AG09309 (cell line): ENCODE measurements around the gene CXCR3.
"Not testable (repeated sequence)": the region's sequence is repeated elsewhere in the genome, so short reads cannot be mapped to it uniquely, and the experiment has no call there.

Source experiments
- DNase-seq: peaks from one replicate; pipeline ENCODE4 v3.0.0-alpha.2; 2010; ENCODE audit warnings: low read depth
- H3K4me3 ChIP-seq: 2 replicates; pipeline ENCODE4 v1.5.1; 2011; ENCODE audit warnings: mild to moderate bottlenecking, low read depth, low read length, moderate library complexity; ENCODE audit not compliant: control insufficient read depth
- TF ChIP-seq, protein P1 (sequence below): IDR thresholded peaks from 2 replicates; pipeline ENCODE4 v1.5.1; 2011; ENCODE audit warnings: mild to moderate bottlenecking, low read depth, low read length, inconsistent platforms; ENCODE audit not compliant: insufficient read depth, control insufficient read depth; ENCODE audit errors: missing control alignments

CXCR3 gene

GRCh38 chrX:71607488-71607887, 10.8 kb downstream of the CXCR3 start:
- TF ChIP-seq, protein P1, sequence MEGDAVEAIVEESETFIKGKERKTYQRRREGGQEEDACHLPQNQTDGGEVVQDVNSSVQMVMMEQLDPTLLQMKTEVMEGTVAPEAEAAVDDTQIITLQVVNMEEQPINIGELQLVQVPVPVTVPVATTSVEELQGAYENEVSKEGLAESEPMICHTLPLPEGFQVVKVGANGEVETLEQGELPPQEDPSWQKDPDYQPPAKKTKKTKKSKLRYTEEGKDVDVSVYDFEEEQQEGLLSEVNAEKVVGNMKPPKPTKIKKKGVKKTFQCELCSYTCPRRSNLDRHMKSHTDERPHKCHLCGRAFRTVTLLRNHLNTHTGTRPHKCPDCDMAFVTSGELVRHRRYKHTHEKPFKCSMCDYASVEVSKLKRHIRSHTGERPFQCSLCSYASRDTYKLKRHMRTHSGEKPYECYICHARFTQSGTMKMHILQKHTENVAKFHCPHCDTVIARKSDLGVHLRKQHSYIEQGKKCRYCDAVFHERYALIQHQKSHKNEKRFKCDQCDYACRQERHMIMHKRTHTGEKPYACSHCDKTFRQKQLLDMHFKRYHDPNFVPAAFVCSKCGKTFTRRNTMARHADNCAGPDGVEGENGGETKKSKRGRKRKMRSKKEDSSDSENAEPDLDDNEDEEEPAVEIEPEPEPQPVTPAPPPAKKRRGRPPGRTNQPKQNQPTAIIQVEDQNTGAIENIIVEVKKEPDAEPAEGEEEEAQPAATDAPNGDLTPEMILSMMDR: no peak
- DNase-seq: no peak
- H3K4me3 ChIP-seq: no peak overlapping the region

GRCh38 chrX:71606536-71607216, 11.6 kb downstream of the CXCR3 start:
- no peak for DNase-seq
- TF ChIP-seq, protein P1: no peak
- no peak overlapping the region for H3K4me3 ChIP-seq

GRCh38 chrX:71604796-71605568, 13.3 kb downstream of the CXCR3 start:
- TF ChIP-seq, protein P1: no peak
- no peak for DNase-seq
- H3K4me3 ChIP-seq: no peak overlapping the region

DNA sequence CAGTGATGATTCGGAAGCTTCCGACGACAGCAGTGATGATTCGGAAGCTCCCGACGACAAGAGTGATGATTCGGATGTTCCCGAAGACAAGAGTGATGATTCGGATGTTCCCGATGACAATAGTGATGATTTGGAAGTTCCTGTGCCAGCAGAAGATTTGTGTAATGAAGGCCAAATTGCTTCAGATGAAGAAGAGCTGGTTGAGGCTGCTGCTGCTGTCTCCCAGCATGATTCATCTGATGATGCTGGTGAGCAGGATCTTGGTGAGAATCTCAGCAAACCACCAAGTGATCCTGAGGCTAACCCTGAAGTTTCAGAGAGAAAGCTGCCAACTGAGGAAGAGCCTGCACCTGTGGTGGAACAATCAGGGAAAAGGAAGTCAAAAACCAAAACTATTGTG, 14.2 kb downstream of the CXCR3 start:
- DNase-seq: peak; percentile 13
- H3K4me3 ChIP-seq: no peak overlapping the region
- TF ChIP-seq, protein P1: no peak

GRCh38 chrX:71603618-71604017, 14.7 kb downstream of the CXCR3 start:
- TF ChIP-seq, protein P1: no peak
- DNase-seq: no peak
- H3K4me3 ChIP-seq: no peak overlapping the region

GRCh38 chrX:71599965-71600364, 18.3 kb downstream of the CXCR3 start:
- no peak for DNase-seq
- TF ChIP-seq, protein P1: no peak
- H3K4me3 ChIP-seq: no peak overlapping the region

DNA sequence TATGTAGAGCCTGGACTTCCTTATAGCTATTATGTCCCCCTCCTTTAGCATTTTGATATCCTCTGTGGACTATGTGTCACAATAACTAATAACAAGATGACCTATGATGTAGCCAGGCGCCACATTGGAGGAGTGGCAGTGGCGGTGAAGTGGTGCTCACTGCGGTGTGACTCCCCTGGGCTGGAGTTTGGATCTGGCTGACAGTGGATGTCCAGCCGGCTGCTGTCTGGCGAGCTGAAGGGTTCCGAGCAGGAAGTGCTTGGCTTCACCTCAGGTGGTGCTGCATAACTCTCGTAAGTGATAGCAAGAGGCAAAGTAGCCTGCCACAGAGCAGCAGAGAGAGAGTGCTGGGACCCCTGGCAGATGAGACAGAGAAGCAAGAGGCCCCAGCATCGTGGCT, 25.1 kb downstream of the CXCR3 start:
- not testable (repeated sequence) for H3K4me3 ChIP-seq, DNase-seq
